ENCODE data around the gene SET.
"Not testable (repeated sequence)": the region's sequence is repeated elsewhere in the genome, so short reads cannot be mapped to it uniquely, and the experiment has no call there.

Gene SET, protein sequence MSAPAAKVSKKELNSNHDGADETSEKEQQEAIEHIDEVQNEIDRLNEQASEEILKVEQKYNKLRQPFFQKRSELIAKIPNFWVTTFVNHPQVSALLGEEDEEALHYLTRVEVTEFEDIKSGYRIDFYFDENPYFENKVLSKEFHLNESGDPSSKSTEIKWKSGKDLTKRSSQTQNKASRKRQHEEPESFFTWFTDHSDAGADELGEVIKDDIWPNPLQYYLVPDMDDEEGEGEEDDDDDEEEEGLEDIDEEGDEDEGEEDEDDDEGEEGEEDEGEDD

DNA sequence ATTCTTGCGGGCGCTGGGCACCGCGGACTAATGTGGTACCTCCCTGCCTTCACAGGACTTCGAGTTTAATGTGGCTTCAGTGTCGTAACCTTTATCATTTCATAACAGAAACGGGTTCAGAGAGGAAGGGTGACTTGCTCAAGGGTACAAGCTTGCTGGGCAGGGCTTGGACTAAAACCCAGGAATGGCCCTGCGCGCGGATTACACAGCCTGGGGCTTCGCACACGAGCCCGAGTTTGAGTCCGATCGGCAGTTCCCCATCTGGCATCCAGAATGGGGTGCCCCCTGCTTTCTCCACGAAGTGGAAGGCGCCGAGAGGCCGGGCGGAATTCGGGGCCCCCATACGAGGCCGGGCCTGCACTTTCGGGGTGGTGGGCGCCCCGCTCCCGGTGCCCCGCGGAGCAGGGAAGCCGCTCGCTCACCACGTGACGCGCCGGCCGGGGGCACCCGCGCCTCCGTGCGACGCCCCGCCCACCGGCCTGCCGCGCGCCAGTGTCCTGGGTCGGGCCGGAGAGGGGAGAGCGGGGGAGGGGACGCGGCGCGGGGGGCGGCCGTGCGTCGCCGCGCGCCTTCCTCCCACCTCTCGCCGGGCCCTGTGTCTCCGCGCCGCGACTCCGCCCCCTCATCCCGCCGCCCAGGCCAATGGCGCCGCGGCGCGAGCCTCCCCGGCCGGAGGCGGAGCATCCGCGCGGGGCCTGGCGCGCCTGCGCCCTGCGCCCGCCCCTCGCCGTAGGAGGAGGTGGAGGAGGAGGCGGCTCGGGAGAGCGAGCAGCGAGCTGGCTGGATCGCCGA, at the start of gene SET:
SET (plus strand) TSS at position 722 of the 792 bp plus-strand sequence. CDS start 361 bp downstream, outside the sequence.
- peak; percentile 91 to 93 for DNase-seq (ENCODE audit: low read depth in 2 of 2)

DNA sequence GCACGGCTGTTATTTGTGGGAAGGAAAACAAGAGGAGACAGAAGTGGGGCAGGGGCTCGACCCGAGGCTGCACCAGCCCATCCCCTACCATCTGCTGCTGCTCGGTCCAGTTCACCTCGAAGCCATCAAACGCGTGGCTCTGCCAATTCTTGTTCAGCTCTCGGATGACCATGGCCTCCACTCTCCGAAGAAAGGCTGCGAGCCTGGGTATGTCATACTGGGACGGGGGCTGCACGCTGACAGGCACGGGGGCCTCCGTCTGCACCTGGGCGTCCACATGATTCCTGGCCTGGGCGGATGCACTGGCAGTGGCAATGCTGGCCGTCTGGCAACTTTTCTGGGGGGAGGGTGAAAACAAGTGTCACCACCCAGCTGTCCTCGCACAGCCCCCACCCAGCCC, 48.4 kb upstream of the SET start:
- DNase-seq (ENCODE audit: low read depth in 2 of 2), result no peak

DNA sequence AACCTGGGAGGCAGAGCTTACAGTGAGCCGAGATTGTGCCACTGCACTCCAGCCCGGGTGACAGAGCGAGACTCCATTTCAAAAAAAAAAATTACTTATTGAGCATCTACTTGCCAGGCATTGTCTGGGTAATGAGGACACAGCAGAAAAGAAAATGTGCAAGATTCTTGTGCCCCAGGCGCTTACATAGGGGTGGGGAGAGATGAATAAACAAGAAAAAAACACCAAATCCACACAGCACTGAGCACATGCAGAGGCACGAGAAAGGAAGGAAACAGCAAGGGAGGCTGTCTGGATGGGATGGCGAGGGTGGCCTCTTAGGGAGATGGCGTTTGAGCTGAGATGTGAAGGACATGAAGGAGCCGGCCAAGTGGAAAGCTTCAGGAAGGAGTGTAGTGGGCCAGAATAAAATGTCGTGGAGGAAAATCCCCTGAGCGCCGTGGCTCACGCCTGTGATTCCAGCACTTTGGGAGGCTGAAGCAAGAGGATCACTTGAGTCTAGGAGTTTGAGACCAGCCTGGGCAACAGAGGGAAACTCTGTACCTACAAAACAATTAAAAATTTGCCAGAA, 46.3 kb upstream of the SET start:
- DNase-seq (ENCODE audit: low read depth in 2 of 2), result no peak

DNA sequence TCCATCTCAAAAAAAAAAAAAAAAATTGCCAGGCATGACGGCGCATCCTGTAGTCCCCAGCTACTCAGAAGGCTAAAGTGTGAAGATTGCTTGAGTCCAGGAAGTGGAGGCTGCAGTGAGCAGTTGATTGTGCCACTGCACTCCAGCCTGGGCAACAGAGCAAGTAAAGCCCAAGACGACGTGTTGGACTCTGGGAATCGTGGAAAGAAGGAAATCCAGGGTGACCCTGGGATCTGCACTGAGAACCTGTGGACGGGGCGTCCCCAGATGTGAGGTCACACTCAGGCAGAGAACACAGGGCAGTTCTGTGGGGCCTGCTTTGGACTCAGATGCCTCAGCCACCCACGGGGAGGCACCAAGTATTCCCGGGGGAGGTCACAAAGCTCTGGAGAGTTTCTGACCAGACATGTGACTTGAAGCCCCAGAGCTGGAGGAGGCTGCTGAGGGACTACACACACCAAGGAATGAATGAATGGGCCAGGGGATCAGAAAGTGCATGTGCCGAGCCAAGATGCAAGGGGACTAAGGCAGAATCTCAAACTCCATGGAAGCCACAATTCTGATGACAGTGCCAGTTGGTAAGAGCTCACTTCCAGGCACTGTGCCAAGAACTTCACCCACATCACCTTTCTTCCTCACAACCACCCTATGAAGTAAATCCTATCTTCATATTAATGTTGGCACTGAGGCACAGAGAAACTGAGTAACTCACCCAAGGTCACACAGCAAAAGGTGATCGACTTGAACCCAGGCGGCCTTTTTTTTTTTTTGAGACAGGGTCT, 45.3 kb upstream of the SET start:
- DNase-seq (ENCODE audit: low read depth in 2 of 2), result no peak

DNA sequence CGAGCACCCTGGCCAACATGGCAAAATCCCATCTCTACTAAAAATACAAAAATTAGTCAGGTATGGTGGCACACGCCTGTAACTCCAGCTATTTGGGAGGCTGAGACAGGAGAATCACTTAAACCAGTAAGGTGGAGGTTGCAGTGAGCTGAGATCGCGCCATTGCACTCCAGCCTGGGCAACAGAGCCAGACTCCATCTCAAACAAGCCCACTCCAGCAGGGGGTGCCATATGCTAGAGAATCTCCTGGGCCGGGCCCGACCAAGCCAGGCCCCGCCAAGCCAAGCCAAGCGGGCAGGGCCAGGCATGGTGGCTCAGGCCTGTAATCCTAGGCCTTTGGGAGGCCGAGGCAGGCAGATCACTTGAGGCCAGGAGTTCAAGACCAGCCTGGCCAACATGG, 40.8 kb upstream of the SET start:
- peak; percentile 50 to 57 for DNase-seq (ENCODE audit: low read depth in 2 of 2)

DNA sequence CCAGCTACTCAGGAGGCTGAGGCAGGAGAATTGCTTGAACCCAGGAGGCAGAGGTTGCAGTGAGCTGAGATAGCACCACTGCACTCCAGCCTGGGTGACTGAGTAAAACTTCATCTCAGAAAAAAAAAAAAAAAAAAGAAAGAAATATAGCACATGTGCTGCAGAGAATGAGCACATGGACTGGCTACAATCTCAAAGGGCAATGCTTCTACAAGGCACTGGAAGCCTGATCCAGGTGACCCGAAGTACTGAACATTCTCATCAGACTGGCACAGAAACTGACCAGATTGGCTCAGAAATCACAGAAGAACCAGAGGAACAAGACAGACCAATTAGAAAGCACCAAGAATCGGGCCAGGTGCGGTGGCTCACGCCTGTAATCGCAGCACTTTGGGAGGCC, 37.2 kb upstream of the SET start:
- no peak for DNase-seq (ENCODE audit: low read depth in 2 of 2)

DNA sequence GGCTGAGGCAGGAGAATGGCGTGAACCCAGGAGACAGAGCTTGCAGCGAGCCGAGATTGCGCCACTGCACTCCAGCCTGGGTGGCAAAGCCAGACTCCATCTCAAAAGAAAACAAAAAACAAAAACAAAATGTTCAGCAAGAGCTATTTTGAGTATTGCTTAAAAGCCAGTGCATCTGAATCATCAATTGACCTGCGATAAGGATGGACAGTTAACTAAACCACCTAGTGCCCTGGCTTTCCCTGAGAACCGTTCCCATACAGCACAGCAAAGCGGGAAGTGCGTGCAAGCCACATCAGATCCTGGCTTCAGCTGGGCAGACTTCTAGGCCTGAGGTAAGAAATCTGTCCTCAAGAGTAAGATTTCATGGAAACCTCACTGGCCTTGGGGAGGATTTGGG, 35.1 kb upstream of the SET start:
- DNase-seq (ENCODE audit: low read depth in 2 of 2), result no peak

DNA sequence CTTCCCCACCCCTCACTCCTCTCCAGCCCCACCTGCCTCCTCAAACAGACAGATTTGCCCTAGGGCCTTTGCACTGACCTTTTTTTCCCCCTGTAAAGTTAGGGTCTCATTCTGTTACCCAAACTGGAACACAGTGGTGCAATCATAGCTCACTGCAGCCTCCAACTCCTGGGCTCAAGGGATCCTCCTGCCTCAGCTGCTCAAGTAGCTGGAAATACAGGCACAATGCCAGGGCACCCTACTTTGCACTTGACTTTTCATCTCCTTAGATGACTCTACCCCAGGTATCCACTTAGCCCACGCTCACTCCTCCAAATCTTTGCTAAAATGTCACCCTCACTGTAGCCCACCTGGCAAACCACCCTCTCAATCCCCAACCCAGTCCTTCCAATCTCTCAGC, 34.5 kb upstream of the SET start:
- no peak for DNase-seq (ENCODE audit: low read depth in 2 of 2)

DNA sequence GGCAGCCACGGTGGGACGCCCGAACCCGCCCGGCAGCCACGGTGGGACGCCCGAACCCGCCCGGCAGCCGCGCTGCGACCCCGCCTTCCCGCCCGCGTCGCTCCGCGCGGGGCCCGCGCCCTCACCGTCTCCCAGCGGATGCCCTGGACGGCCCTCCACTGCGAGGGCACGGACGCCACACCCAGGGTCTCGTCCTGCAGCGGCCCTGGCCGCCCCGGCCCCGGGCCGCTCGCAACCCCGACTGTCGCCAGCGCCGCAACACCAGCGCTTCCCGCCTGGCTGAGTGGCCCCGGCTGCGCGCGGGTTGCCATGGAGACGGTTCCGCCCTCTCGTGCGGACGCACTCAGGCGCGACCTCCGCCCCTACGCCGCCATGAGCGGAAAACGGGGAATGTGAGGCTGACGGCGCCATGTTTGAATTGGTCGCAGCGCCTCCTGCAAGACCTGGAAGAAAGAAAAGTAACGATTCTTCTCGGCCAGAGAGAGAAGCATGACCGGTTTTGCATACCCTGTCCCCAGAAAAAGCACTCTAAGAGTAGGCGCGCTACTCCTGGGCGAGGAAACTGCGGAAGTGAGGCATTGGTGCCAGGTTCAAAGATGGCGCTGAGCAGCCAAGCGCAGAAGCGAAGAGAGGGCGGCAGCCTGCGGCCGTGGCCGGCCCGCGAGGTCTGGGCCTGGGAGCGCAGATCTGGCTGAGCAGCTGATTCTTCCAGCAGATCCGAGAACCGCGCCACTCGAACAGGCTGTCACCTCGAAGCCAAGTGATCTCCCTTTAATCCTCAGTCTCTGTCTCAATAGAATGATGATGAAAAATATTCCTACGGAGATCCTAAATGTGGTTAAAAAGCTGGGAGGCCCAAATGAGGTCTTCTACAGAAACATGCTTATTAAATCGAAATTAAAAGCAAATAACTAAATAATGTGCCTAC, 32.3 kb upstream of the SET start, which contains the start of gene DYNC2I2:
DYNC2I2 (minus strand) TSS at position 432 of the 928 bp plus-strand sequence; CDS start at position 311, 121 bp downstream.
- peak; percentile 92 to 96 for DNase-seq (ENCODE audit: low read depth in 2 of 2)

DNA sequence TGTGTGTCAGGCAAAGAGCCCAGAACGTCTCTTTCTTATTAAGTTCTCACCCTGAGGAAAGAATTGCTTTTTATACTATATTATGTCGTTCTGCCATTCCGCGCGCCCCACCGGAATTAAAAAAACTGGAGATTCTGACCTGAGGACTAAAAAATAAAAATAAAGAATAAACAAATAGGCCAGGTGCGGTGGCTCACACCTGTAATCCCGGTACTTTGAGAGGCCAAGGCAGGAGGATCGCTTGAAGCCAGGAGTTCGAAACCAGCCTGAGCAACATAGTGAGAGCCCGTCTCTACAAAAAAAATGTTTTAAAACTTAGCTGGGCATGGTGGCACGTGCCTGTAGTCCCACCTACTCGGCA, 31.7 kb upstream of the SET start:
- no peak for DNase-seq (ENCODE audit: low read depth in 2 of 2)

DNA sequence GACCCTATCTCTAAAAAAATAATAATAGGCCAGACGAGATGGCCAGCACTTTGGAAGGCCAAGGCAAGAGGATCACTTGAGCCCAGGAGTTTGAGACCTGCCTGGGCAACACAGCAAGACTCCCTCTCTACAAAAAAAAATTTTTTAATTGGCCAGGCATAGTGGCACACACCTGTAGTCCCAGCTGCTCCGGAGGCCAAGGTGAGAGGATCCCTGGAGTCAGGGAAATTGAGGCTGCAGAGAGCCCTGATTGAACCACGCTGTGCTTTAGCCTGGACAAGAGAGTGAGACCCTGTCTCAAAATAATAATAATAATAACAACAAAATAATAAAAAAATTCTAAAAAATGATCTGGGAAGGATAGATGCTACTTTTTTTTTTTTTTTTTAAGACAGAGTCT, 31.2 kb upstream of the SET start:
- DNase-seq (ENCODE audit: low read depth in 2 of 2), result no peak

DNA sequence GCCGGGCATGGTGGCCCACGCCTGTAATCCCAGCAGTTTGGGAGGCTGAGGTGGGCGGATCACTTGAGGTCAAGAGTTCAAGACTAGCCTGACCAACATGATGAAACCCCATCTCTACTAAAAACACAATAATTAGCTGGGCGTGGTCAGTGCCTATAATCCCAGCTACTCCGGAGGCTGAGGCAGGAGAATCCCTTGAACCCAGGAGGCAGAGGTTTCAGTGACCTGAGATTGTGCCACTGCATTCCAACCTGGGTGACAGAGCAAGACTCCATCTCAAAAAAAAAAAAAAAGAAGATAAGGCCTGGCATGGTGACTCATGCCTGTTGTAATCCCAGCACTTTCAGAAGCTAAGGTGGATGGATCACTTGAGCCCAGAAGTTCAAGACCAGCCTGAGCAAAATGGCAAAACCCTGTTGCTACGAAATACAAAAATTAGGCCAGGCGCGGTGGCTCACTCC, 22.5 kb upstream of the SET start:
- not testable (repeated sequence) for DNase-seq (ENCODE audit: low read depth in 2 of 2)

DNA sequence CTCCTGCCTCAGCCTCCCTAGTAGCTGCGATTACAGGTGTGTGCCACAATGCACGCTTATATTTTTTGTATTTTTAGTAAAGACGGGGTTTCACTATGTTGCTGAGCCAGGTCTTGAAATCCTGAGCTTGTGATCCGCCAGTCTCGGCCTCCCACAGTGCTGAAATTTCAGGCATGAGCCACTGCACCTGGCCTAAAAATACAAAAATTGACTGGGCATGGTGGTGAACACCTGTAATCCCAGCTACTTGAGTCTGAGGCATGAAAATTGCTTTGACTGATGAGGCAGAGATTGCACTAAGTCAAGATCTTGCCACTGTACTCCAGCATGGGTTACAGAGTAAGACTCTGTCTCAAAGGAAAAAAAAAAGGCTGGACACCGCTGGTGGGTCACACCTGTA, 19.2 kb upstream of the SET start:
- no peak for DNase-seq (ENCODE audit: low read depth in 2 of 2)

DNA sequence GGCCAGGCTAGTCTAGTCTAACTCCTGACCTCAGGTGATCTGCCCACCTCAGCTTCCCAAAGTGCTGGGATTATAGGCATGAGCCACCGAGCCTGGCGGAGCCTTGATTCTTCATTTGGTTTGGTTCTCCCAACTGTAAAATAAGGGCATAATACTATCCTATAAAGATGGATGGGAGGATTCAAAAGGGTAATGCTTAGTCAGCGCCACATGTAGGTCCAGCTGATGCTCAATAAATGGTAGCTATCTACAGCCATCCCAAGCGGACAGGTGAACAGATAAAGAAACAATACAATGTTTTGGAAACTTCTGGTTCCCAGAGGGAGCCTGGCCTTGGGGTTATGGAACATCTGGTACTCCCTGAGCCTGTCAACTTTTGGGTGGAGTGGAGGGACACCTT, 13.6 kb upstream of the SET start:
- no peak for DNase-seq (ENCODE audit: low read depth in 2 of 2)

DNA sequence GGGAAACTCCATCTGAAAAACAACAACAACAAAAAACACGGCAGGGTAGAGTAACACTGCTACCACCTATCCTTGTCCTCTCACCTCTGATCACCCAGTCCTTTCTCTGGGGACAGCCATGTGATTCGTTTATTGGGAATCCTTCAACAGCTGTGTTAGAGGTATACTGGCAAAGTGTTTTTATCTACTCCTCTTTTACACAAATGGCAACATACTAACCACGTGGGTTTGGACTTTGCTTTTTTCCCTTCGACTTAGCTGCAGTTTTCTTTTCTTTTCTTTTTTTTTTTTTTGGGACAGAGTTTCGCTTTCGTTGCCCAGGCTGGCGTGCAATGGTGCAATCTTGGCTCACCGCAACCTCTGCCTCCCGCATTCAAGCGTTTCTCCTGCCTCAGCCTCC, 11.2 kb upstream of the SET start:
- DNase-seq (ENCODE audit: low read depth in 2 of 2), result no peak

DNA sequence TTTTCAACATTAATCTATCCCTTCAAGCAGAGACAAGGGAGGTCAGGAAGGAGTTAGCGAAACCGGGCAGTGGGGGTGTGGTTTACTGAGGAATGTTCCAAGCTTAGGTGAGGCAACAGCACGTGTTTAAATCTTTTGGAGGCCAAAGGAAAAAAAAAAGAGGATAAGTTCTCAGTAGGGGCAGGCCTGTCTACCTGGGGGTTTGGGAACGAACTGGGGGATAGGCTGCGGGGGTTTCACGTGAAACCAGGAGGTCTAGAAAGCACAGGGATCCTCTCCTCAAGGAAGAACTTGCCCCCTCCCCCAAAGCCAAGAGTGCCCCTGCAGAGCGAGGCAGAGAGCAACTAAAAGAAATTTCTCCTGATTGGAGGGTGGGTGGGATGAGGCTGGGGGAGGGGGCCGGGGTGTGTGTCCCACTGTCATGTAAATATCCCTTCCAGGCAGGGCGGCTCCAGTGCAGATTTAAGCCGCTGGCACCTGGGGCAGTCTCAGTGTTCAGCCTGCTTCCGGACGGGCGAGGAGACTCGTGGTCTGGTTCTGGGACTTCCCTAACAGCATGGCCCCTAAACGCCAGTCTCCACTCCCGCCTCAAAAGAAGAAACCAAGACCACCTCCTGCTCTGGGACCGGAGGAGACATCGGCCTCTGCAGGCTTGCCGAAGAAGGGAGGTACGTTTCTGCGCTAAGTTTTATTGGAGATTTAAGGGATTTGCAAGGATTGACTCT, 5.5 kb upstream of the SET start:
- DNase-seq (ENCODE audit: low read depth in 2 of 2), result peak in 1 of 2 donors; percentile 34

DNA sequence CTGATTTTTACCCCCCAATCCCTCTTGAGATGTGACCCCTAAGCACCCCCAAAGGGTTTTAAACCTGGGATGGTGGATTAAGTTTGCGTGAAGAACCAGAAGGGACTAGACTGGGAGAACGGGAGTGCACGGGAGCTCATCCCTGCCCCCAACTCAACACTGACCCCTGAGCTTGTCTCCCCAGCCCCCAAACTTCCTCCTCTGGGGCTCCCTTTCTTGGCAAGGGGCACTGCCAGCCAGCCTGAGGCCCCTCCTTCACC, 5.0 kb upstream of the SET start:
- no peak for DNase-seq (ENCODE audit: low read depth in 2 of 2)

DNA sequence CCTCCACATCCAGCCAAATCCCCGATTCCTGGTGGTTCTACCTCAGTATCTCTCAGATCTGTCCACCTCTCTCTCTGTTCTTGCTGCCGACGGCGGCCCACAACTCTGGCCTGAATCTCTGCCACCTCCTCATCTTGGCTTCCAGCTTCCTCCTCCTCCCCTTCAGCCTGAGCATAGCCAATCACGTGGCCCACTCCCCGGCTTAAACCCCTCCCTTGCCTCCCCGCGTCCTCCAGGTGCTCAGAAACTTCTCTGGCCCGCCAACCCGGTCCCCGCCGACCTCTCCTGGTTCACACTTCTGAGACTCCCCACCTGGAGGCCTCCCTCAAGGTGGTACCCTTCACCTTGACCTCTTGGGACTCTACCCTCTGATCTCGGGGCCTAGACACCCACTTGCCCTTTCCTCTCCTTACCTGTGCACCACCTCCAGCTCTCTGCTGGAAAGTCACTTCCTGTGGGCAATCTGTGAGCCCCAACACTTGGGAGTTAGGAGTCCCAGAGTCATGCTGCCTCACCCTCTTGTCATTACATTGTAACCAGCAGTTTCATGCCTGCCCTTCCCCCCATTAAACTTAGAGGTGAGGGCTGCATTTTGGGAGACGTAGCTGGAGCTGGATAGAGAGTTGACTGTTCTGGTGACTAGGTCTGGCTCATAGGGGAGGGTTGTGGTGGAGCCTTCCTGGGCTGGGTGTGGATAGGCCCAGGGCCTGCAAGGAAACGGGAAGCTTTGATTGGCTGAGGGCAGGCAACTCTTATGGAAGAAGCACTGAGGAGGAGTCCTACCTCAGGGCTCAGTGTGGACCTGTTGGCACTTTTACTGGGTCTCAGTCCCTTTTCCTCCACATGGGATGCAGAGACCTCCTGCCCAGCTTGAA, 4.5 kb upstream of the SET start:
- DNase-seq (ENCODE audit: low read depth in 2 of 2), result peak; percentile 55 to 61

DNA sequence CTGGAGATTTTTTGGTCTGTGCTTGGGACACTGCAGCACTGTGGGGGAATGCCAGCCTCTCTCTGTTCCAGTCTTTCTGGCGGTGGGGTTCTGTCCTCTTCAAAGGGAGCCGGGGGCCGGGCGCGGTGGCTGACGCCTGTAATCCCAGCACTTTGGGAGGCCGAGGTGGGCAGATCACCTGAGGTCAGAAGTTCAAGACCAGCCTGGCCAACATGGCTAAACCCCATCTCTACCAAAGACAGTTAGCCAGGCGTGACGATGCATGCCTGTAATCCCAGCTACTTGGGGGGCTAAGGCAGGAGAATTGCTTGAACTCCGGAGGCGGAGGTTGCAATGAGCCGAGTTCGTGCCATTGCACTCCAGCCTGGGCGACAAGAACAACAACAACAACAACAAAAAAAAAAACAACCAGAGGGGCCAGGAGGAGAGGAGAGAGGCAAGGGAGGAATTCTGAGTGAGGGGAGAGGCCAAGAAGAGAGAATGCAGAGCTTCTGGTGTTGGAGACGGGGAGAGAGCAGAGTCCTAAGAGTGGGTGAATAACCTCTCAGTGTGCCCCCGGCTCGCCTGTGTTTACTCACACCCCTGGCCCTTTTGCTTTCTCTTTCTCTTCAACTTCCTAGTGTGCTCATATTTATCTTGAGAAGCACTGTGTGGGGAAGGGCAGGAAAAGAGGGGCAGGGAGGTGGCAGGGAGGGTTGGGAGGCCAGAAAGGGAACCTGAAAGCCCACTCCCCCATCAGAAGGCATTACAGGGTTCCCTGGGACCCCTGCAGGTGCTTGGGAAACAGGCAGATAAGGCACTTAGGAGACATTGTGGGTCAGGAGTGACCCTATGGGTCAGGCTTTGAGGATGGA, 3.2 kb upstream of the SET start:
- no peak for DNase-seq (ENCODE audit: low read depth in 2 of 2)
